HG02588 (cell line): ENCODE results near the gene F13A1.

Experiments used
- ATAC-seq: cut with Tn5 transposase; IDR thresholded peaks from one replicate; pipeline ENCODE4 v1.9.1; 2021; ENCODE audit warnings: mild to moderate bottlenecking, moderate library complexity; ENCODE audit not compliant: unreplicated experiment

The F13A1 gene

GRCh38 chr6:6195080-6195479 lies 125.4 kb downstream of the F13A1 start:
- no peak for ATAC-seq

DNA sequence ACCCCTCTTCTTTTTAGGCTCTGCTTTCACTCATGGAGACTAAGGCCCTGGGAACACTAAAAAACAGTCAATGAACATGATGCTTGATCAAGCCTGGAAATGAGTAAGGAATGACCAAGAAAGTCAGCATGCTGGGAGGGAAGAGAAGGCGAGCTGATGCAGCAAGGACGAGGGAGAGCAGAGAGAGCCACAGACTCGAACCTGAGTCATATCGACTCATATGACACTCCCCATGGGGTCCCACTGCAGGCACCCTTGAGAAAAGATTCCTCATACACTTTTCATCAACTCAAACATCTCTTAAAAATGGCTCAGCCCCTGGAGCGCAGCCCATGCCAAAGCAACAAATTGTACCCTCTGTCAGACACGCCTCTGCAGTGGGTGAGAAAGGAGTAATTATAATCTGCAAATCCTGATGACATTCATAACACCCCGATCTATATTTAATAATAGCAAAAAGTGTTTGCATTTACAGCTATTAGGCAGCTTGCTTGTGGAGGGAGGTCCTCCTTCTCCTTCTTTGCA lies 127.2 kb downstream of the F13A1 start:
- no peak for ATAC-seq

DNA sequence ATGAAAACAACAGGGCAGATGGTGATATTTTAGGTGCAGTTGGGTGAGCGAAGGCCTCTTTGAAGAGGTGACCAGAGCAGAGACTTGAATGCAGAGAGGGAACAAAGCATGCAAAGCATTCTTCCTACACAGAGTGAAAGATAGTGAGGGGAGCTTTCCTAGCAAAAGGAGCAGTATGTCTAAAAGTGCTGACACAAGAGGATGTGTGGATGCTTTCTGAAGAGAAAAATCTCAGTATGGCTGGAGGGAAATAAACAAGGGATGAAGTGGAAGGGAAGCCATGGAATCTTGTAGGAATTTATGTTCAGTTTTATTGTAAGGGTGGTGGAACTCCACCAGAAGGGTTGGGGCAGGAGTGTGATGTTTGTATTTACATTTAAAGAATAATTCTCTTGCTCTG lies 128.6 kb downstream of the F13A1 start:
- no peak for ATAC-seq

DNA sequence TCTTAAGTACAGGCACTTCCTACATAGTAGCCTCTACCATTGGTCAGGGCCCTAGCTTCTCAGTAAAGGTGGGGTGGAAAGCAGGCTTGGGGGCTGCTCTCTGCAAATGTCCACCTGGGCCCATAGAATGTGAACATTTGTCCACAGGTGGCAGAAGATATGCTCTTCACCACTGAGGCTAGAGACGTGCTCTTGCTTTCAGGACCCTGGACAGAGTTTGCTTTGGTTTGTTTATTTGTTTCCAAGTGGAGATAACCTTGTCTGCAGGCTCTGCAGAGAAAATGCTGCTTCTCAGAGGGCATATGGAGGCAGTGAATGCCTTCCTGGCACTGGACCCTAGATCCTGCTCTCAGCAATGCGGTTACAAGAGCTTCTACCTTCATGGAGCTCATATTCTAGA lies 129.0 kb downstream of the F13A1 start:
- no peak for ATAC-seq

GRCh38 chr6:6180684-6181083 lies 139.8 kb downstream of the F13A1 start:
- ATAC-seq, result no peak

GRCh38 chr6:6179858-6180623 lies 140.4 kb downstream of the F13A1 start:
- no peak for ATAC-seq

DNA sequence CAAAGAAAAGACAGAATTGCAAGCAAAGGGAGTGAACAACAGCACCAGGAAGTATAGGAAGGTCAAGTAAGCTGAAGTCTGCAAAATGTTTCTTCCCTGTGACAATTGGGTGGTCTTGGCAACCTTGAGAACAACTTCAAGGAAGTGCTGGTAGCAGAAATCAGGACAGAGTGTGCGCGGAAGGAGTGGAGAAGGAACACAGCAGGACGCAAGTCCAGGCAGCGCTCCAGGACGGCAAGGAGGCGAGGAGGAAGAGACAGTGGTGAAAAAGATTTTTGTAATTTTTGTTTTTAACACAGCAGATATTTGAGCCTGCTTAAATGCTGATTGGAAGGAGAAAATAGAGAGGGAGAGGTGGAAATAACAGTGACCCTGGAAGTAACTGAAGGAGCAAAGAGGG lies 141.7 kb downstream of the F13A1 start:
- ATAC-seq, result no peak

- no peak for ATAC-seq
Observed at GRCh38 chr6:6177754-6178153, 142.7 kb downstream of the F13A1 start.

DNA sequence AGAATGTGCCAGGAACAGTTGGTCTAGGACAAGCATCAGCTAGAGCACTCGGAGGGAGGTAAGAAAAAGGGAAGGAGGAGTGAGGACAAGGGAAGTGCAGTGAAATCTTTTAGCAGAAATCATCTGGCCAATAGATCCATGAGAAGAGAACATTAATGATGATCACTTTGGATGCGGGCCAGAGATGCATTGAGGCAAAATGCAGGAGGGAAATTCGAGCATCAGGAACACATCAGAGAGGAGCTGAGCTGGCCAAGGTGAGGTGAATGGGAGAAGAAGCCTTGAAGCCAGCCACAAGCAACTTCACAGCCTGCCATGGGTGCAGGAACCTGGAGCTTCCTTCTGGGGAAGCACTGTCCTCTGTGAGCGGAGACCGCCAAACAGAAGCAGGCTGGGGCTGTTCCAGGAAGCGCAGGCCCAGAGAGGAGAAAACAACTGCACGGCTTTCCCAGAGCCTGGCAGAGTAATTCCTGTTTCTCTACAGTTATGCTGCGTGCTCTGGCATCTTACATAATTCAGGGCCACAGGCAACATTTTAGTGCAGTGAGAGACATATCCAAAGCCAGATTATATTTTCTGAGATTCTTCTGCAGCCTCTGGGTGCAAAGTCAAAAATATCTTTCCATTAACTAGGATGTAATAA lies 143.8 kb downstream of the F13A1 start:
- no peak for ATAC-seq

- ATAC-seq, result no peak
Observed at GRCh38 chr6:6176127-6176526, 144.3 kb downstream of the F13A1 start.

GRCh38 chr6:6169141-6169540 lies 151.3 kb downstream of the F13A1 start:
- ATAC-seq, result no peak

DNA sequence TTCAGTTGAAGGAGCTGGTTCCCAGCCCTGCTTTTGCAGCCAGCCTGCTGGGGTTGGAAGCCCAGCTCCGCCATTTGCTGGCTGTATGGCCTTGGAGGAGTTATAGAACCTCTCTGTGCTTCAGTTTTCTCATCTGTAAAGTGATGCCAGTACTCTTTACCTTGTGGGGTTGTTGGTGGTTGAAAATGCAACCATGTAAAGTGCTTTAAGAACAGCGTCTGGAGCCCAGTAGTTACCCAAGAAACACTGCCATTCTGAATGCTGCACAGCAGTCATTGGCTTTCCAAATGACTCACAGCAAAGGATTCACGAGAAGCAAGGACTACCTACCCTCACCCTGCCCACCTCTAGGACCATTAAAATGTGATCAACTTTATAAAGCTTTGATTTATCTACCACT lies 154.4 kb downstream of the F13A1 start:
- ATAC-seq, result no peak

DNA sequence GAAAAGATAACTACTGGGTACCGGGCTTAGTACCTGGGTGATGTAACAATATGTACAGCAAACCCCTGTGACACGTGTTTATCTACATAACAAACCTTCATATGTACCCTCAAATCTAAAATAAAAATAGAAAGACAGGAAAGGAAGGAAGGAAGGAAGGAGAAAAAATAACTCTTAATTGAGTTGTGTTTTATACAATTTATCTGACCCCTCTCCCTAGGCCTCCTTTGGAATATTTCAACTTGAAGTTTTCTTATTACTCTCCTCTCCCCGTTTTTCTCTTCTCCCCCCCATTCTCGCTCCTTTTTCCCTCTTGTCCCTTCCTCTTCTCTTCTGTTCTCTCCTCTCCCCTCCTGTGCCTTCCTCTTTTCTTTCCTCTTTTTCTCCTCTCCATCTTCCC lies 156.1 kb downstream of the F13A1 start:
- no peak for ATAC-seq

DNA sequence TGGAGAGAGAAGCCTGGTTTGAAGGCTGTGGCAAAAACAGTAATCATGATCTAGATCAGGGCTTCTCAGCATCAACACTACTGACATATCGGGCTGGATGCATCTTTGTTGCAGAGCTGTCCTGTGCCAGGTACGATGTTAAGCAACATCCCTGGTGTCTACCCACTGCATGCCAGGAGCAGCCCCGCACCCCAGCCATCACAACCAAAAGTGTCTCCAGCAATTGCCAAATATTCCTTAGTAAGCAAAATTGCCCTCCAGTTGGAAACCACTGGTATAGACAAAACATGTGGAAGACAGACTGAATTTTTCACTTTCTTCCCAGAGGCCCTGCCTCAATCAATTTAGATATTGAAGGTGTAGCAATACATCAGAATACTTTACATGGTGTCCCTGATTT lies 166.1 kb downstream of the F13A1 start:
- ATAC-seq, result no peak

DNA sequence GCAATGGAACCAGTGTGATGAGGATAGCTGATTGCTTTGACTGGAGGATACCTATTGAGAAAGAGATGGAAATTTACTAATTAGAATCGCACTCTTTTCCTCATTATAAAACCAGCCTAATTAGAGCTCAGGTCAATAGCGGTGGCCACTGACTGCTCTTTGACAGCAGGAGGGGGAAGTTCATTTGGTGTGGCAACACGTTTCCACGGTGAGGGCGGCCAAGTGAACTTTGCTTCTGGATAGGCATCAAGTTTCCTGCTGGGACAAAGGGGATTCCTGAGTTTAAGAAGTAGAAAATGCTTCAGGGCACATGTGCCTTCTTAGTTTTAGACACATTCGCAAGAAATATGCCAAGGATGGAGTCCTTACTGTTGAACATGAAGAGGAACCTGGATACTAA lies 168.4 kb downstream of the F13A1 start:
- no peak for ATAC-seq

DNA sequence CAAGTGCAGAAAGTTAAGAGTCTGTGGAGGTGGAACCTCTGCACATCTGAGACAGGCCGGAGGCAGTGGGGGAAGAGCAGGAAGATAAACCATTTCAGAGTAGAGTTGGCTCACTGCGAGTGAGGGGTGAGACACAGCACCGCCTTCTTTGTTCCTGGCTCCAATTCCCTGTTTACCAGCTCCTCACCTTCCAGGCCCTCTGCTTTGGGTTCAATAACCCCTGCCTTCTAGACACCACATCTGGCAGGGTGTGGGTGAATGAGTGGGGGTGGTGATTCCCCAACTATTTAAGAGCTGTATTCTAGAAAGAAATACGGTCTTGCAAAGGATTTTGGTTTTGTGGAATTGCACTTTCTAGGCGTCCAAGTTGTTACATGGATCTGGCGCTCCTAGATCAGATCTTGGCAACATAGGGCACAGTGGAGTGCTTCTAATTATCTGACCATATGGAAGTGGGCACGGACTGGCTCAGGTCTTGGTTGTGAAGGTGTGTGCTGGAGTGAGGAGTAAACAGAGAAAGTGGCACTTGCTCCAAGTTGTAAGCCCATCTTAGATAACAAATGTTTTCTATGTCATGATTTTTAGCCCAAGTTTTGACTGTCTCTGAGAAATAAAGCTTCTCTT lies 172.2 kb downstream of the F13A1 start:
- ATAC-seq, result no peak

DNA sequence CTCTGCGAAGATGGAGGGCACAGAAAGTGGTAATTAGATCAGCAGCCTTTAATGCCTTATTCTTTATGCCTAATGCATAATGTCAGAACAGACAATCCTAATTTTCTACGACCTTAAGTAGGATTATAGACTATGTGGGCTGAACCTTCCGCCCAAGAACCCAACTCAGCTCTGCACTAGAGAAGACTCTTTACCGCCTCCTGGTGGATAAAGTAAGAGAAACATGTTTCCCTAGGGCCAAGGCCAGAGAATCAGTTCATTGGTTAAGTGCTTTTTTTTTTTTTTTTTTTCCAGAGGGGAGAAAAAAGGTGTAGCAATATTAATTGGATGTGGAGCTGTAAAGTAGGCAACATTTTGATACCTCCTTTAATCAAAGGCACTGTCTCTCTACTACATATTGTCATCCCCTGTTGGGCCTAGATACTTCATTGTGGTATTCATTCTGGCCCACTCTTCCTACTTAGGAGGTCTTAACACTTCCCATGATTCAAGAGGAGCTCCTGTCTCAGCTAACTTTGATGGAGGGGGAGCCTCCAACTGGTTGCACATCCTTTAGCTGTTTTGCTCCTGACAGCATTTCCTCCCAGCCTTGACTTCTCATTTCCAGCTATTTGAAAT lies 188.9 kb downstream of the F13A1 start:
- ATAC-seq, result no peak

- ATAC-seq, result no peak
Observed at GRCh38 chr6:6125495-6125894, 195.0 kb downstream of the F13A1 start.

GRCh38 chr6:6123803-6124202 lies 196.7 kb downstream of the F13A1 start:
- ATAC-seq, result no peak

GRCh38 chr6:6121943-6122342 lies 198.5 kb downstream of the F13A1 start:
- no peak for ATAC-seq

DNA sequence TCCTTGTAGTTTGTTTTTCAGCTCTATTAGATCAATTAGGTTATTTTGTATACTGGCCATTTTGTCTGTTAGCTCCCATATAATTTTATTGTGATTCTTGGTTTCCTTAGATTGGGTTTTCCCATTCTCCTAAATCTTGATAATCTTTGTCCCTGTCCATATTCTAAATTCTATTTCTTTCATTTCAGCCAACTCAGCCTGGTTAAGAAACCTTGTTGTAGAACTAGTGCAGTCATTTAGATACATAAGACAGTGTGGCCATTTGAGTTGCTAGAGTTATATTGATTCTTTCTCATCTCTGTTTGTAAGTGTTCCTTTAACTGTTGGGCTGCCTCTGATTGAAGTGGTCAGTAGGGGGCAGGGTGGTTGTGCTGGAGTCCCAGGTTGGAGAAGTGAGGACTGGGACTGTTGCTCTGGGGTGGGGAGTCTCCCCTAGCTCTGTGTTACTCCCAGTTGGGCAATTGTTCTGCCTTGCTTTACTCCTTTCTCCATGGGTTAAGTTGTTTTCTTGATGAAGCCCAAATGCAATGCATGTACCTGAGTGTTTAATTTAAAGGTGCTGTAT lies 214.9 kb downstream of the F13A1 start:
- no peak for ATAC-seq
